ENCODE results near the gene ERP27. TPM values are rescaled to one million over a fixed set of nuclear protein-coding genes. Genes with fewer than 3 reads are reported as not detected.

The ERP27 gene
- total RNA-seq, 2 donors from 2014 or later: 79.1 to 131 TPM

DNA sequence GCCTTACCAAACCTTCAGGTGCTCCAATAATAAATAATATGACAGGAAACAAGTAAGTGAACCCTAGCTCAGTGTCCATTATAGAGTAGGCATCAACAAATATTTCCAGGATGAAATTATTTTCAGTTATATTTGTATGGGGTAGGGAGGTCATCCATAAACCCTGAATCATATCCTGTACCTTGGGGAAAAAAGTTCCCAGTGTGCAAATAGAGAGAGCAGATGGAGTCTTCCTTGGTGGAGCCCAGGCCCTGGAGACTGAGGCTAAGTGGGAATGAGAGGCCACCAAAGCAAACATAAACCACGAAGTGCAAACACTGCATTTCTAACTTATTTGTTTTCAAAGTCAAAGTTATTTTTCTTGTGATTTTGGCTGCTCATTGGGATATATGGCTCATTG lies 8.5 kb upstream of the ERP27 start:
- WGBS, 2 donors: 26 to 42% methylated on average over 1 of the region's 1 CpG
- no peak overlapping the region for H3K4me3 ChIP-seq
- H3K27me3 ChIP-seq: no peaks in the 10 kb centered on the region
- peaks cover 28% of the 10 kb centered on the region for H3K4me1 ChIP-seq
- ATAC-seq (no peak), DNase-seq (no peak)
- TF ChIP-seq, protein P1, sequence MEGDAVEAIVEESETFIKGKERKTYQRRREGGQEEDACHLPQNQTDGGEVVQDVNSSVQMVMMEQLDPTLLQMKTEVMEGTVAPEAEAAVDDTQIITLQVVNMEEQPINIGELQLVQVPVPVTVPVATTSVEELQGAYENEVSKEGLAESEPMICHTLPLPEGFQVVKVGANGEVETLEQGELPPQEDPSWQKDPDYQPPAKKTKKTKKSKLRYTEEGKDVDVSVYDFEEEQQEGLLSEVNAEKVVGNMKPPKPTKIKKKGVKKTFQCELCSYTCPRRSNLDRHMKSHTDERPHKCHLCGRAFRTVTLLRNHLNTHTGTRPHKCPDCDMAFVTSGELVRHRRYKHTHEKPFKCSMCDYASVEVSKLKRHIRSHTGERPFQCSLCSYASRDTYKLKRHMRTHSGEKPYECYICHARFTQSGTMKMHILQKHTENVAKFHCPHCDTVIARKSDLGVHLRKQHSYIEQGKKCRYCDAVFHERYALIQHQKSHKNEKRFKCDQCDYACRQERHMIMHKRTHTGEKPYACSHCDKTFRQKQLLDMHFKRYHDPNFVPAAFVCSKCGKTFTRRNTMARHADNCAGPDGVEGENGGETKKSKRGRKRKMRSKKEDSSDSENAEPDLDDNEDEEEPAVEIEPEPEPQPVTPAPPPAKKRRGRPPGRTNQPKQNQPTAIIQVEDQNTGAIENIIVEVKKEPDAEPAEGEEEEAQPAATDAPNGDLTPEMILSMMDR (IDR thresholded peaks at IDR 0.05): no peak
- TF ChIP-seq POLR2A (IDR thresholded peaks at IDR 0.05): no peak
- no peak overlapping the region for H3K27ac ChIP-seq
- H3K36me3 ChIP-seq (replicated peaks in 1 of 2; ENCODE audit: insufficient read depth in 1 of 2, low read depth in 2 of 2): no peaks in the 10 kb centered on the region
- no peaks in the 10 kb centered on the region for H3K9me3 ChIP-seq
- intact Hi-C loops (cut with DNase I): no loop called here

DNA sequence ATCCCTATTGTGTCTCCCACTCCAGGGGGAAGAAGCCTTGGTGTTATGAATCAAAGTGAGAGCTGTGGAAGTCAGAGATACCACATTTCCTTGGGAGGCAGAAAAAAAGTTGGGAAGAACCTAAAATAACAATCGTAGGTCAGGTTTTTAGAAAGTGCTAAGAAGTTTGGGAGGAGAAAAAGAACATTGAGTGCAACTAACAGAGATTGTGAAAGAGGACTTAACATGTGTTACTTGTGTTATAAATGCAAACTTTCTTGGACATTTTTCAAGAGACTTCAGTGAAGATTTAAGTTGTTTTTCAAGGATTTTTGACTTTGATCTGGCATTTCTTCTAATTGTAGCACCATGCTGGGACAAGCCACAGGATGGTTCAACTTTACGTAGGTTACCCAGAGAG lies 7.8 kb upstream of the ERP27 start:
- intact Hi-C loops (cut with DNase I): no loop called here
- peaks cover 28% of the 10 kb centered on the region for H3K4me1 ChIP-seq

GRCh38 chr12:14942196-14942931 lies 4.0 kb upstream of the ERP27 start:
- Histone ChIP-seq H3K4me1 (peaks cover 22% of the 10 kb centered on the region), H3K27me3 (no peaks in the 10 kb centered on the region), H3K36me3 (replicated peaks in 1 of 2; ENCODE audit: insufficient read depth in 1 of 2, low read depth in 2 of 2) (no peaks in the 10 kb centered on the region), H3K4me3 (no peak overlapping the region), H3K9me3 (no peaks in the 10 kb centered on the region), H3K27ac (no peak overlapping the region)
- ATAC-seq: no peak
- 64 to 80% methylated on average over 12 of the region's 12 CpGs for WGBS, 2 donors
- no peak for DNase-seq
- intact Hi-C loops (cut with DNase I): no loop called here
- TF ChIP-seq, protein P1 (IDR thresholded peaks at IDR 0.05): no peak
- TF ChIP-seq POLR2A (IDR thresholded peaks at IDR 0.05): no peak

More for the DNA sequence above, 7.8 kb upstream of the ERP27 start:
- Histone ChIP-seq H3K9me3 (no peaks in the 10 kb centered on the region), H3K27me3 (no peaks in the 10 kb centered on the region), H3K4me3 (no peak overlapping the region), H3K36me3 (replicated peaks in 1 of 2; ENCODE audit: insufficient read depth in 1 of 2, low read depth in 2 of 2) (no peaks in the 10 kb centered on the region), H3K27ac (no peak overlapping the region)
- DNase-seq: no peak
- no peak for ATAC-seq
- 86 to 91% methylated on average over 2 of the region's 2 CpGs for WGBS, 2 donors
- TF ChIP-seq, protein P1 (IDR thresholded peaks at IDR 0.05): no peak
- no peak for TF ChIP-seq POLR2A (IDR thresholded peaks at IDR 0.05)

GRCh38 chr12:14941369-14941768 lies 3.0 kb upstream of the ERP27 start:
- no peak for ATAC-seq
- intact Hi-C loops (cut with DNase I): no loop called here
- Histone ChIP-seq H3K27ac (no peak overlapping the region), H3K9me3 (no peaks in the 10 kb centered on the region), H3K27me3 (no peaks in the 10 kb centered on the region), H3K36me3 (replicated peaks in 1 of 2; ENCODE audit: insufficient read depth in 1 of 2, low read depth in 2 of 2) (no peaks in the 10 kb centered on the region), H3K4me3 (no peak overlapping the region), H3K4me1 (peaks cover 26% of the 10 kb centered on the region)
- no peak for DNase-seq
- no peak for TF ChIP-seq POLR2A (IDR thresholded peaks at IDR 0.05)
- TF ChIP-seq, protein P1 (IDR thresholded peaks at IDR 0.05): no peak
- 94 to 98% methylated on average over 2 of the region's 2 CpGs for WGBS, 2 donors

- no peak overlapping the region for H3K4me3 ChIP-seq
- ATAC-seq (peak; percentile 45), DNase-seq (peak; percentile 32 to 66 (median 50))
- TF ChIP-seq, protein P1 (IDR thresholded peaks at IDR 0.05): peak; percentile 4 to 61 (median 49)
- no peak for TF ChIP-seq POLR2A (IDR thresholded peaks at IDR 0.05)
- WGBS, 2 donors: 25 to 33% methylated on average over 1 of the region's 1 CpG
- H3K9me3 ChIP-seq: no peaks in the 10 kb centered on the region
- peaks cover 61% of the 10 kb centered on the region for H3K4me1 ChIP-seq
- intact Hi-C loops (cut with DNase I): no loop called here
- no peaks in the 10 kb centered on the region for H3K27me3 ChIP-seq
- H3K36me3 ChIP-seq (replicated peaks in 1 of 2; ENCODE audit: insufficient read depth in 1 of 2, low read depth in 2 of 2): no peaks in the 10 kb centered on the region
- H3K27ac ChIP-seq: peak overlapping the region; percentile 73 to 85 (median 78)
These were observed 648 bp downstream of the ERP27 start for GRCh38 chr12:14937689-14938088.

All from body of pancreas (tissue), 4 donors.